SK-N-MC (cell line): ENCODE data around the gene HDAC8.

Experiments
- EZH2 ChIP-seq: fragments of 200-600 bp; sonication (generic); IDR thresholded peaks from one replicate; pipeline ENCODE4 v1.6.1; 2017; ENCODE audit warnings: antibody characterized with exemption
- FOXP2 ChIP-seq: optimal IDR thresholded peaks from 2 replicates; pipeline ENCODE3; 2011; ENCODE audit warnings: mild to moderate bottlenecking, moderate library complexity; ENCODE audit not compliant: insufficient read depth; ENCODE audit errors: extremely low read length, control extremely low read depth
- POLR2AphosphoS5 ChIP-seq: IDR thresholded peaks from 2 replicates; pipeline ENCODE4 v1.6.1; 2012; ENCODE audit warnings: mild to moderate bottlenecking, low read depth, low read length, borderline replicate concordance

GRCh38 chrX:72621163-72621562 lies 48.5 kb upstream of the HDAC8 start:
- no peak for TF ChIP-seq EZH2
- no peak for TF ChIP-seq POLR2AphosphoS5
- no peak for TF ChIP-seq FOXP2
